Bronchial epithelial cell (primary cell): ENCODE measurements around the gene RNF40. TPM values are rescaled to one million over a fixed set of nuclear protein-coding genes. Genes with fewer than 3 reads are reported as not detected.
A peak's percentile ranks its signal among the peaks of the same experiment; 100 is the strongest.

ENCODE experiments used
- DNase-seq: peaks from one replicate; pipeline ENCODE4 v3.0.0-alpha.2; 2010; ENCODE audit warnings: low read depth
- FAIRE-seq: peaks from 2 replicates; lab custom pipeline; 2011; peaks lifted over from hg19 to GRCh38; lab: Jason Lieb, UNC
- H3K27me3 ChIP-seq: 2 replicates; pipeline ENCODE4 v1.5.1; 2011; ENCODE audit warnings: low read length; ENCODE audit not compliant: control insufficient read depth, insufficient read depth
- H3K36me3 ChIP-seq: 2 replicates; pipeline ENCODE4 v1.5.1; 2011; ENCODE audit warnings: low read length; ENCODE audit not compliant: control insufficient read depth, insufficient read depth
- H3K4me3 ChIP-seq: 2 replicates; pipeline ENCODE4 v1.5.1; 2011; ENCODE audit warnings: mild to moderate bottlenecking, low read depth, low read length, control low read depth
- CTCF ChIP-seq: IDR thresholded peaks from 2 replicates; pipeline ENCODE4 v1.5.1; 2011; ENCODE audit warnings: mild to moderate bottlenecking, moderate library complexity, low read length, control low read depth, inconsistent platforms; ENCODE audit not compliant: insufficient read depth, severe bottlenecking
- total RNA-seq: library from RNA; depleted of rRNA; stranded (reverse); fragments of >200 nt; gene quantifications from 2 replicates; pipeline ENCODE4 v1.2.1, GENCODE V29; 2014

Gene RNF40
- total RNA-seq, result 38.7 and 44.5 TPM in 2 replicates

- FAIRE-seq, result no peak
- peaks cover 30% of the 10 kb centered on the region for H3K36me3 ChIP-seq
Observed at GRCh38 chr16:30761928-30762902, at the start of gene RNF40, which contains the start of gene CFAP119. TSS of gene RNF40 (plus strand) at chr16:30762322. CDS start at chr16:30762546, 224 bp downstream. TSS of gene CFAP119 (minus strand) at chr16:30762062. CDS start at chr16:30761748, 314 bp downstream.

GRCh38 chr16:30715750-30716445 is 46.2 kb upstream of the RNF40 start:
- H3K4me3 ChIP-seq, result no peak overlapping the region
- TF ChIP-seq CTCF, result no peak
- H3K27me3 ChIP-seq, result no peaks in the 10 kb centered on the region
- peaks cover 40% of the 10 kb centered on the region for H3K36me3 ChIP-seq
- DNase-seq (peak; percentile 75), FAIRE-seq (no peak)

More at GRCh38 chr16:30761928-30762902, at the start of gene RNF40, which contains the start of gene CFAP119:
- Histone ChIP-seq H3K27me3 (no peaks in the 10 kb centered on the region), H3K4me3 (peak within 1 kb of the TSS; percentile 71)
- DNase-seq, result peak; percentile 97
- no peak for TF ChIP-seq CTCF

- FAIRE-seq (no peak), DNase-seq (no peak)
- Histone ChIP-seq H3K4me3 (no peak overlapping the region), H3K36me3 (peaks cover 53% of the 10 kb centered on the region), H3K27me3 (no peaks in the 10 kb centered on the region)
- no peak for TF ChIP-seq CTCF
Observed at GRCh38 chr16:30720086-30720485, 42.0 kb upstream of the RNF40 start.

- FAIRE-seq, result no peak
- no peak for DNase-seq
- Histone ChIP-seq H3K4me3 (no peak overlapping the region), H3K27me3 (no peaks in the 10 kb centered on the region), H3K36me3 (peaks cover 52% of the 10 kb centered on the region)
- no peak for TF ChIP-seq CTCF
Observed at GRCh38 chr16:30720694-30721093, 41.4 kb upstream of the RNF40 start.

- no peak for TF ChIP-seq CTCF
- no peaks in the 10 kb centered on the region for H3K27me3 ChIP-seq
- FAIRE-seq (no peak), DNase-seq (no peak)
- no peak overlapping the region for H3K4me3 ChIP-seq
- peaks cover 48% of the 10 kb centered on the region for H3K36me3 ChIP-seq
Observed at GRCh38 chr16:30721167-30721566, 41.0 kb upstream of the RNF40 start.
